Effector CD4-positive, alpha-beta T cell (primary cell): ENCODE measurements around the gene CEP131.

Experiments used
- DNase-seq: peaks from one replicate; pipeline ENCODE4 v3.0.0-alpha.2; 2020

The CEP131 gene

DNA sequence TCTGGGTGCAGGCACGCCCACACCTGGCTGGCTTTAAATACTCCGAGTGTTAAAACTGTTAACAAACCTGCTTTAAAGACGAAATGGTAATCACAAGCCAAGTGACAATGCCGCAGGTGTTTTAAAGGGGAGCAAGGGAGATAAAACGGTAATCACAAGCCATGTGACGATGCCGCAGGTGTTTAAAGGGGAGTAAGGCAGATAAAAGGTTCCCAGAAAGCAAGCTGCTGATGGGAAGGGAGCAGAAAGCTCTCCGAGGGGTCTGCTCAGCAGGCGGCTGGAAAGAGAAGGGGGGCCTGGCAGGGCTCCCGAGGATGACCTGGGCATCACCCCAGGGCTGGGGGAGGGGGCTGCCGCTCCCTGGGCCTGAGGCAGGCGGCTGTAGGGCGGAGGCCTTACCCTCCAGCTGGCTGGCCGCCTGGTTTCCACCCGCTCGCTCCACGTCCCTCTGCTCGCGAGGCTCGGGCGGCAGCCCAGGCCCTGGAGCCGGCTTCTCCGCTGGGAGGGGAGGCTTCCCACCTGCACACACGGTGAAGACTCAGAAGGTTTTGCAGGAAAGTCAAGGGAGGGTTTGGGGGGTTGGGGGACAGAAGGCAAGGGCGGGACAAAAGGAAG lies 28.4 kb upstream of the CEP131 start:
- no peak for DNase-seq

- no peak for DNase-seq
Measured at GRCh38 chr17:81250286-81251093, 27.7 kb upstream of the CEP131 start.

- DNase-seq, result no peak
Measured at GRCh38 chr17:81249223-81250040, 26.7 kb upstream of the CEP131 start.

GRCh38 chr17:81248649-81249048 lies 25.9 kb upstream of the CEP131 start:
- DNase-seq, result no peak

- no peak for DNase-seq
Measured at GRCh38 chr17:81247339-81247990, 24.7 kb upstream of the CEP131 start.

DNA sequence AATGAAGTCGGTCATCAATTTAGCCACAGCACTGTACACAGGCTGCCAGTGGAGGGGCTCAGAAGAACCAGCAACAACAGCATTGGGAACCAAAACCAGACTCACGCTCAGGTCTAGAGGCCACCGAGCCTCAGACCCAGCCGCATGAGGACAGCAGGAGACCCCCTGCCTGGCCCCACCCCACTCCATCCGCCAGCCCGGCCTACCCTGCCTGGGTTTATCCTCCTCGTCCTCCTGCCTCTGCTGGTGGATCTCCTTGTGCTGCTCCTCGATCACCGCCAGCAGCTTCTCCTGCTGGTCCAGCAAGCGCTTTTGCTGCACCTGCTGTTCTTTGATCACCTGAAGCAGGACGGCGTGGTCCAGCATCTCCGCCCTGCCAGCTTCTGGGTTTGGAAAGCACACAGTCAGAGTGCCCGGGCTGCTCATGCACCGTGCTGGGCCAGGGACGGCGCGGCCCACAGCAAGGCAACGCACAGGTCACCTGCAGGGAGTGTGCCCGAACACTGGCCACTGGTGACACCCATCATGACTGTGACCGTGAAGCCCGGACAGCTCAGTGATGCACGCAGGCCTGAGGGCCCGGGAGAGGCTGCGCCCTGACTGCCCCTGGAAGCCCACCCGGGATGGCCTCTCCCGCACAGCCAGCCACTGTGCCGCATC lies 24.0 kb upstream of the CEP131 start:
- no peak for DNase-seq

DNA sequence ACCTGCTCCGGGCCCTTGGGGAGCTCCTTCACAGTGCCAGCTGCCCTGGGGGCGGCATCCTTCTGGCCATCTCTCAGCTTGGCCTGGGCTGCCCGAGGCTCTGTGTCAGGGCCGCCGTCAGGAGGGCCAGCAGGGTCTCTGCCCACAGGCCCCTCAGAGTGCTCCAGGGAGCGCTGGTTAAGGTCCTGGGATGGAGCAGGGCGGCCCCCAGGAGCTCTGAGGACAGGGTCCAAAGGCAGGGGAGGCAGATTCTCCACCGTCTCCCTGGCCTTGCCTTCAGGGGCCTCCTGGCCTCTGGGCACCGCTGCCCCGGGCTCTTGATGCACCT lies 23.5 kb upstream of the CEP131 start:
- no peak for DNase-seq

DNA sequence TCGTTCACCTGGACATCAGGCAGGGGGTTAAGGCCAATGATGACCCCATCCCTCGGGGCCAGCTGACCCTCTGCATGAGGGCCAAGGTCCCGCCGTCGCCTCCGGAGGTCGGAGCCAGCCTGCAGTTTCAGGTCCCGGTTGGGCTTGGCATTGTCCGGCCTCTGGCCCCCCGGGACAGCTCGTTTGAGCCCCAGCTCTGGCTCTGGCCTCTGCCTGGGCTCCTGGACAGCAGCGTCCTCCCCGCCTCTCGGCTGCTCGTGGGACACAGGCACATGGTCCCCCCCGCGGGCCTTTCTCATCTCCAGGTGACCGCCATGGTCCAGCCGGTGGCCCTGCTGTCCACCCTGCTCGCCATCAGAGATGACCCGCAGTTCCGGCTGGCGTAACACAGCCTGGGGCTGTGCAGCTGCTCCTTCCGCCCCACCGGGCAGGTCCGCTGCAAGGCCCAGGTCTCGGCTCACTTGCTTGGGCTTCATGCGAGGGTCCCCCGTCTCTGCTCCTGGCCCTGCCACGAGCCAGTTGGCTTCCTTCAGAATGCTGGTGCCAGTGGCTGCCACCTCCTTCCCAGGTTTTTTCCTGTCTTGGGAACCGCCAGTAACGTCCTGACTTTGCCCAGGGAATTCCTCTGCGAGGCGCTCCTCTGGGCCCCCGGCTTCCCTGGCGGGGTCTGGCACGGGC lies 23.0 kb upstream of the CEP131 start:
- DNase-seq, result no peak

DNA sequence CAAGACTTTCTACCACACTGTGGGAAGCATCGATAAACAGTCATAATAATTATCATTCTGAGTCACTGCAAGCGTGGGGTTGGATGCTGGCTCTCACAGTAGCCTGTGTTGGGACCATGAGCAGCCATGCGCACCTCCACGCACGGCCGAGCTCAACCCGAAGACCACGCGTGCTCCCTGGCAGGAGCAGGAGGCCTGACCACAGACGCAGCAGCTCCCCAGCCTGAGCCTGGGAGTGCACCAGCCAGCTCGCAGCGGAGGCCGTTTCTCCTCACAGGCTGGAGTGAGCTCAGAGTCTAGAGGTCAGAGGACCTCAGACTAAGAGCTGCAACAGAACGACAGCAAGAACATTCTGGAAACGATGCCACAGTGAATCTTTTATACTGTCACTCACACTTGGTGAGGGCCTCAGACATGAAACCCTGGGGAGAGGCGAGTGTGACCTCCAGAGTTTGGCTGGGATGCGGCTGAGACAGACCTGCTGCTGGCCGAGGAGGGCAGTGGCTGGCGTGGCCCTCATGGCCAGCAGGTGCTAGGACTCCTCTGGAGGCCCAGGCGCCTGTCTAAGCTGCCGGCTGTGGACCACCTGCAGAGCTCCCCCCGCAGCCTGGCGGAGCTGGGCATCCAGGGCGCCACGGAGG lies 22.4 kb upstream of the CEP131 start:
- no peak for DNase-seq

DNA sequence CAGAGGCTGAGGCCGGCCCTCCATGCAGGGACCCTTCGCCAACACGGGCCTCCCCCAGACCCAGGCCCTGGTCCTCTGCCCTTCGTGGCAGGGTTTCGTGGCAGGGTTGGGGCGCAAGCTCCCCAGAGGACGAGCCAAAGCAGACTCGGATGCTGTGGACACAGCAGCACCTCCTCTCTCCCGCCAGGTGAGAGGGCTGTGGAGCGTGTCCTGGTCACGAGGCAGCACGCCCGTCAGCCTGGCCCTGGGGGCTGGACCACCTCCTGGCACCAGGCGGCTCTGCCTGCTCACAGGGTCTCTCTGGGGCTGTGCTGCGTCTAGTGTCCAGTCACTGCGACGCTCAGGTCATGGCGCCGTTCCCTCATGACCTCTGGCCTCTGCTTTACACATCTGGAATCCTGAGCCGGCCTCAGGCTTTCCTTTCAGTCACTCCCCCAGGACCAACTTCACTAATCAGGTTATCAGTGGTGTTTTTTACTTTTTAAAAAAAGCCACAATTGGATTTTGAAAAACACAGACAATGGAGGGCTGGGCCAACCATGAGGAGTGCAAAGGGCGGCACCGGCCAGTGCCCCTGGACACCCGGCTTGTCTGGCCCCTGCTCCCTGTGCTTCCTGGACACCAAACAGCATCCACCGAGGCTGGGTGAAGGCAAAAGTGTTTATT lies 21.7 kb upstream of the CEP131 start:
- DNase-seq, result no peak

DNA sequence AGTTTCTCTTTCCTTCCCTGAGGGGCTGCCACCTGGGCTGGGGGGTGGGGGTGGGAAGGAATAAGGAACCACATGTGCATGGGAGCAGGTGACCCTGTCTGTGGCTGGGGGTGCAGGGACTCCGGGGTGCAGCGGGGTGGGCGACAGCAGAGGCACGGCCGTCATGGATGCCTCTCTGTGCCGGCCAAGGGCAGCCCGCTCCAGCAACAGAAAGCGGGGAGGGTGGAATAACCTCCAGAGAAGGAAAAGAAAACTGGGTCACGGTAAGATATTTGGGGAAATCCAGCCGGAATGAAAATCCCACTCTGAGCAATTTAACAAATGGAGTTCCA lies 20.5 kb upstream of the CEP131 start:
- DNase-seq, result no peak

- DNase-seq, result no peak
Measured at GRCh38 chr17:81242421-81243332, 19.9 kb upstream of the CEP131 start.

GRCh38 chr17:81241648-81242420 lies 19.1 kb upstream of the CEP131 start:
- peak; percentile 52 for DNase-seq

DNA sequence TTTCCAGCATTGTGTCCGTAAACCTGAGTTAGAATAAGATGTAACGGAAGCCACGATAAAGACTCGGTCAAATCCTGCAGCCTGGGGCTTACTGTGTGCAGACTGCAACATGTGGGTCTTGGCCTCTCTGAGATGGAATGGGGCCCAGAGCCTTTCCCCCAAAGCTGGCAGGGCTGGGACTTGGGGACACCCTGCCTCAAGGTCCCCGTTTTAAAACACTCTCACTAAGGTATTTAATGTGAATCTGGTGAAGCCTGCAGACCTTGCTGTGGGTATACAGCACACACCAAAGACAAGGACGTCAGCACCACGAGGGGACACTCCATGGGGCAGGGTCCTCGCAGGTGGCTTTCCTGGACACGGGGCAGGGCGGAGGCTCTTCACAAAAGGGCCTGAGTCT lies 18.4 kb upstream of the CEP131 start:
- DNase-seq, result no peak

- no peak for DNase-seq
Measured at GRCh38 chr17:81240761-81241160, 18.0 kb upstream of the CEP131 start.

DNA sequence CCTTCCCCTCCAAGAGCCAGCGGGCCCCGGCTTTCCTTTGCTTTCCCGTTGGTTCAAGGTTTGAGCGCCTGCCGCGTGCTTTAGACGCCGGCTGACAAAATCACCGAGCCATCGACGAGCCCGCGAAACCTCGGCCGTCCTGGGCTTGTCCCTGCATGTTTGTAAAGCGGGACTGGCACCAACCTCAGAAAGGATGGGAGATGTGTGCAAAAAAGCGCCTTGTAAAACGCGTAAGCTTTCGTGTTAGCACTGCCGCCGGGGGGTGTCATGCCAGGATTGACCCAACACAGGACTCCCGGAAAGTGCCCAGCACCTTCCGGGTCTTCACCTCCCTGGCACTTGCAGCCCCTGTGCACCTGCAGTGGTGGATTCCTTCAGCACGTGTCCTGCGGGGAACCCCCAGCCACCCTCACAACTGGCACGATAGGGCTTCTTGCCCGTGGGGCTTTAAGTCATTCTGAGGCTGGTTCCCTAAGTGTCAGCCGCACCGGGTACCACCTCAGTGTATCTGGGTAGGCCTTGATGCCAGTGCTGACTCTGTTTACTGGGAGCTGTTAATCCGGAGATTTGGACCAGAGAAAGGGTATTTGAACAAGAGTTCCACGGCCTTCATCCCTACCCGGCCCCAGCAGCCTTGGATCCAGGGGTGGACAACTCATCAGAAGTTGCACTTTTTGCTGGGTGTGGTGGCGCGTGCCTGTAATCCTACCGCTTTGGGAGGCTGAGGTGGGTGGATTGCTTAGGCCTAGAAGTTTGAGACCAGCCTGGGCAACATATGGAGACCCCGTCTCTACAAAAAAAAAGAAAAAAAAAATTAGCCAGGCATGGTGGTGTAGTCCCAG lies 17.2 kb upstream of the CEP131 start:
- DNase-seq, result no peak

DNA sequence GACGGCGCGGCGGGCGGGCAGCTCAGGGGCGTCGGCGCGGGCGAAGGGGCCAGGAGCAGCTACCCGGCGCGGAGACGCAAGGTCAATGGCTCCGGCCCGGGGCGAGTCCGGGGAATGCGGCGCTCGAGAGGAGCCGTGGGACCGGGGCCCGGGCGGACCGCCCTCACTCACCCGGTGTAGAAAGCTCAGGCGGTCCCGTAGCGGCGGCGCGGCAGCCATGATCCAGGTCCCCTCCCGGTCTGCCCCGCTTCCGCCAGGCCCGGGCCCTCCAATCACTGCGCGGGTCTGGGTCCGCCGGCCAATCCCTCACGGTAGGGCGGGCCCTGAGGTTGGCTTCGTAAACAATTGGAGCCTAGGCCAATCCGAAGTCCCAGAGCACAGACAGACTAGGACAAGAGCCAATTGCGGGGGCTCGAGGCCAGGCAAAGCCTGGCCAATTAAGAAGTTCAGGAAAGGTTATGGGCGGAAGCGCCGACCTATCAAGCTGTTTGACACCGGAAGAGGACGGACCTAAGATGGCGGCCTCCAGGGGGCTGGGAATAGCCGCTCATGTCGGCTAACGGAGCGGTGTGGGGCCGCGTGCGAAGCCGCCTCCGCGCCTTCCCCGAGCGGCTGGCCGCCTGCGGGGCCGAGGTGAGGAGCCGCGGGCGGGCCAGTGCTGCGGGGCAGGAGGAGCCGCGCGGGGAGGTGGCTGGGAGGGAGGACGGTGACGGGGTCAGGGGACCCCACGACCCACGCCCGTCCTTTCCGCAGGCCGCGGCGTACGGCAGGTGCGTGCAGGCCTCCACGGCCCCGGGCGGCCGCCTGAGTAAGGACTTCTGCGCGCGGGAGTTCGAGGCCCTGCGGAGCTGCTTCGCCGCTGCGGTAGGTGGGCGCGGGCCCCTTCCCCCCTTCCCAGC lies 16.3 kb upstream of the CEP131 start, which contains the start of the genes NDUFAF8 and TEPSIN:
Gene NDUFAF8, plus strand, starts transcription at position 504 of the 899 bp plus-strand sequence. Its CDS starts 46 bp downstream, at position 550.
Gene TEPSIN, minus strand, starts transcription at position 241 of the 899 bp plus-strand sequence. Its CDS starts 22 bp downstream, at position 219.
- DNase-seq, result peak; percentile 94
